GM12891 (cell line): Measurements from ENCODE around the gene EAF1.

ENCODE experiments used
- POLR2A ChIP-seq: IDR thresholded peaks from 2 replicates; pipeline ENCODE4 v1.6.1; 2011; ENCODE audit warnings: low read depth, low read length, control low read depth
- POLR2AphosphoS5 ChIP-seq: IDR thresholded peaks from 2 replicates; pipeline ENCODE4 v1.6.1; 2011; ENCODE audit warnings: low read depth, low read length, control low read depth
- POU2F2 ChIP-seq: IDR thresholded peaks from 2 replicates; pipeline ENCODE4 v1.6.1; 2011; ENCODE audit warnings: low read depth, mild to moderate bottlenecking, control low read depth, low read length, moderate library complexity
- SPI1 ChIP-seq: IDR thresholded peaks from 2 replicates; pipeline ENCODE4 v1.6.1; 2011; ENCODE audit warnings: low read depth, low read length, control low read depth
- TAF1 ChIP-seq: IDR thresholded peaks from 2 replicates; pipeline ENCODE4 v1.6.1; 2011; ENCODE audit warnings: low read depth, low read length, control low read depth

- TF ChIP-seq POLR2A, result no peak
- TF ChIP-seq SPI1, result no peak
- no peak for TF ChIP-seq TAF1
- no peak for TF ChIP-seq POLR2AphosphoS5
- no peak for TF ChIP-seq POU2F2
Measured at GRCh38 chr3:15486979-15487378, 59.6 kb downstream of the EAF1 start.
